Cardiac muscle cell (in vitro differentiated cells and primary cell): Measurements from ENCODE around the gene EMSY. TPM values are rescaled to one million over a fixed set of nuclear protein-coding genes. Genes with fewer than 3 reads are reported as not detected.
A peak's percentile ranks its signal among the peaks of the same experiment; 100 is the strongest.

Source experiments
- DNase-seq, 2 donors: peaks; one replicate each; pipeline versions ENCODE4 v3.0.0 to v3.0.0-alpha.2; 2010 to 2017; ENCODE audit warnings: low read depth in 1 of 2, low spot score in 1 of 2
- H3K27ac ChIP-seq: fragments of 200-600 bp; sonication (generic); 2 replicates; pipeline ENCODE4 v1.5.1; 2016
- H3K27me3 ChIP-seq: fragments of 200-600 bp; sonication (generic); 2 replicates; pipeline ENCODE4 v1.6.0; 2016; ENCODE audit warnings: control low read depth
- H3K36me3 ChIP-seq: fragments of 200-600 bp; sonication (generic); 2 replicates; pipeline ENCODE4 v1.5.1; 2016; ENCODE audit warnings: control low read depth
- H3K4me1 ChIP-seq: fragments of 200-600 bp; sonication (generic); 2 replicates; pipeline ENCODE4 v1.8.1; 2017; ENCODE audit warnings: low read depth, mild to moderate bottlenecking, mixed run types
- H3K4me3 ChIP-seq: fragments of 200-600 bp; sonication (generic); 2 replicates; pipeline ENCODE4 v1.5.1; 2016; ENCODE audit warnings: mild to moderate bottlenecking
- H3K9me3 ChIP-seq: fragments of 200-600 bp; sonication (generic); 2 replicates; pipeline ENCODE4 v1.5.1; 2017; ENCODE audit warnings: low read depth, mild to moderate bottlenecking, control low read depth
- polyA plus RNA-seq: library from polyadenylated mRNA; unstranded; fragments of >200 nt; fragmentation: Nextera tagmentation; extraction: Ambion mirVana; gene quantifications from 2 replicates; pipeline ENCODE4 v1.2.1, GENCODE V29; 2016
- total RNA-seq: library from RNA; depleted of rRNA; stranded (reverse); fragments of >200 nt; gene quantifications from 2 replicates; pipeline ENCODE4 v1.2.3, GENCODE V29; 2016
- TF ChIP-seq, protein P1 (sequence below): IDR thresholded peaks from 2 replicates; pipeline ENCODE4 v1.5.1; 2012; ENCODE audit warnings: low read depth, mild to moderate bottlenecking, low read length

The EMSY gene
- total and polyA plus RNA-seq, 2 experiments from 2014 or later = 16.2 to 74.4 TPM

DNA sequence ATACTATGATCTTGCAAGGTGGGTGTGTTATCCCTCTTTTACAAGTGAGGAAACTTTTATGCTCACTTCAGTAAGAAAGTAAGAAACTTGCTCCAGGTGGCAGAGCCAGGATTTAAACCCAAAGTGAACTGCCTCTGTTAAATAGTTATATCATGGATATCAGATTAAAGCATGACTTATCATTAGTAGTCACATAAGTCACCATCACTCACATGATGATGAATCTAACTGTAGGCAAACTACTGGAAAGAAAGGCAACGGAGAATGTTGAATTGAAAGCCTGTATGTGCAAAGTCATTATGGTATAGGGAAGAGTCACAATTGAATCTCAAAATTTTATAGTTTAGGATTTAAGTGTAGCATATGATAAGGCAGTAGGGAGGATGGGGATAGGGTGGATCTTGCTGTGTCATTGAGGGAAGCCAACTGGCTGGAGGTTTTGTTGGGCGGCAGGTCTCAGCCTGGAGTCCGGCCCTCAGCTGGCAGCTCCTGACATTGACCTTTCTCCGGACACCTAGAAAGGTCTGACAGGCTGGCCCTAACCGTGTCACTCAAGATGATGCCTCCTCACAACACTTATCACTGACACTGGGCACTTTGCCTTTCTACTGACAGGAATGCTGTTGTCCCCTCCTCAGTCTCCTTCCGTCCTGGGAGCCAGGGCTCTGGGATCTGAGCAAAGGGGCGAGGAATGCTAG lies 98.3 kb downstream of the EMSY start:
- H3K4me1 ChIP-seq = peaks cover 29% of the 10 kb centered on the region
- peaks cover 19% of the 10 kb centered on the region for H3K36me3 ChIP-seq
- TF ChIP-seq, protein P1, sequence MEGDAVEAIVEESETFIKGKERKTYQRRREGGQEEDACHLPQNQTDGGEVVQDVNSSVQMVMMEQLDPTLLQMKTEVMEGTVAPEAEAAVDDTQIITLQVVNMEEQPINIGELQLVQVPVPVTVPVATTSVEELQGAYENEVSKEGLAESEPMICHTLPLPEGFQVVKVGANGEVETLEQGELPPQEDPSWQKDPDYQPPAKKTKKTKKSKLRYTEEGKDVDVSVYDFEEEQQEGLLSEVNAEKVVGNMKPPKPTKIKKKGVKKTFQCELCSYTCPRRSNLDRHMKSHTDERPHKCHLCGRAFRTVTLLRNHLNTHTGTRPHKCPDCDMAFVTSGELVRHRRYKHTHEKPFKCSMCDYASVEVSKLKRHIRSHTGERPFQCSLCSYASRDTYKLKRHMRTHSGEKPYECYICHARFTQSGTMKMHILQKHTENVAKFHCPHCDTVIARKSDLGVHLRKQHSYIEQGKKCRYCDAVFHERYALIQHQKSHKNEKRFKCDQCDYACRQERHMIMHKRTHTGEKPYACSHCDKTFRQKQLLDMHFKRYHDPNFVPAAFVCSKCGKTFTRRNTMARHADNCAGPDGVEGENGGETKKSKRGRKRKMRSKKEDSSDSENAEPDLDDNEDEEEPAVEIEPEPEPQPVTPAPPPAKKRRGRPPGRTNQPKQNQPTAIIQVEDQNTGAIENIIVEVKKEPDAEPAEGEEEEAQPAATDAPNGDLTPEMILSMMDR = no peak

GRCh38 chr11:76550781-76551180 lies 106.0 kb downstream of the EMSY start:
- TF ChIP-seq, protein P1 = no peak
- Histone ChIP-seq H3K4me3 (no peak overlapping the region), H3K27me3 (no peaks in the 10 kb centered on the region), H3K9me3 (no peaks in the 10 kb centered on the region), H3K36me3 (peaks cover 8% of the 10 kb centered on the region), H3K27ac (no peak overlapping the region), H3K4me1 (peaks cover 10% of the 10 kb centered on the region)
- no peak for DNase-seq

More for the DNA sequence above, 98.3 kb downstream of the EMSY start:
- Histone ChIP-seq H3K27me3 (no peaks in the 10 kb centered on the region), H3K27ac (peak overlapping the region; percentile 71), H3K4me3 (no peak overlapping the region), H3K9me3 (no peaks in the 10 kb centered on the region)
- peak in 1 of 2 donors; percentile 55 for DNase-seq

- Histone ChIP-seq H3K9me3 (no peaks in the 10 kb centered on the region), H3K4me3 (no peak overlapping the region), H3K36me3 (peaks cover 5% of the 10 kb centered on the region), H3K27me3 (no peaks in the 10 kb centered on the region), H3K27ac (no peak overlapping the region), H3K4me1 (peaks cover 9% of the 10 kb centered on the region)
- TF ChIP-seq, protein P1 = no peak
- peak in 1 of 2 donors; percentile 26 for DNase-seq
Observed at GRCh38 chr11:76551400-76551799, 106.6 kb downstream of the EMSY start.

- Histone ChIP-seq H3K27ac (no peak overlapping the region), H3K27me3 (no peaks in the 10 kb centered on the region), H3K4me3 (no peak overlapping the region), H3K4me1 (peaks cover 9% of the 10 kb centered on the region), H3K9me3 (no peaks in the 10 kb centered on the region), H3K36me3 (no peaks in the 10 kb centered on the region)
- no peak for DNase-seq
- TF ChIP-seq, protein P1 = no peak
Observed at GRCh38 chr11:76552987-76553386, 108.2 kb downstream of the EMSY start.

DNA sequence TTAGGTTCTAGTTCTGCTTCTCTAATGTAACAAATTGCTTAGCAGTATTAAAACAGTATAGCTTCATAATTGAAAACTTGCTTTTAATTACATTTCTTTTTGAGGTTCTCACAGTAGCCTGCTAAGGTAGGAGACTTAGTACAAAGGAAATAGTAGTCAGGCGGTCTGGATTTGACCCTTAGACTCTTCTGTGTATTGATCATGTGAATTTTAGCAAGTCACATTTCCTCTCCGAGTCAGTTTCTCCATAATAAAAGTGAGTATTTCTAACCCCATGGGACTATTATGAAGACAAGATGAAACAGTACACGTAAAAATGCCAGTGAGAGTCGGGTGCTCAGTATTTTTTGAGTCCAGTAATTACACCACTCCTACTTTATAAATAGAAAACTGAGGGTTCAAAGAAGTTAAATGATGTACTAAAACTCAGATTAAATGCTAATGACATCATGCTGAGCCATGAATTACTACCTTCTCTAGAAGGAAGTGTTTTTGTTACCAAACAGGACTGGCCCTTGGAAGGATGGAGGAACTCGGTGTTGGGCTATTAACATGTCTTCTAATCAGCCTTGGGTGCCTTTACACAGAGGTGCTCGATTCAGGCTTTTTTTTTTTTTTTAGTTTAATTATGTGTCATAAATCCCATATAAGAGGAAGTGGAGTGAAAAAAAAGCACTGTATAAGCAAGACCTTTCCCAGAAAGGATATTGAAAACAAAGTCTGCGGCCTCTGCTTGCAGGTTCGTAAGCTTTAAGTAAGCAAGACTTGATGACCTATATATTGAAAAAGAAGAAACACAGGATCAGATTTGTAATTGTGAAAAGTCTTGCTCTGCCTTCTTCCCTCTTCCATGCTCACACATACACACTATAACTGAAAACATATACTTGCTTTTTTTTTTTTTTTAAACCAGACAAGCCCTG lies 109.0 kb downstream of the EMSY start:
- Histone ChIP-seq H3K27me3 (no peaks in the 10 kb centered on the region), H3K36me3 (no peaks in the 10 kb centered on the region), H3K9me3 (no peaks in the 10 kb centered on the region), H3K27ac (no peak overlapping the region), H3K4me1 (peaks cover 9% of the 10 kb centered on the region), H3K4me3 (no peak overlapping the region)
- DNase-seq = no peak
- TF ChIP-seq, protein P1 = no peak
